ENCODE data around the gene DENND6A.
A peak's percentile ranks its signal among the peaks of the same experiment; 100 is the strongest.

The DENND6A gene

GRCh38 chr3:57597127-57597923 lies 95.6 kb downstream of the DENND6A start, which contains the start of gene ARF4 (continued):
- no peak for TF ChIP-seq TSHZ1 (tag by site-specific recombination; IDR thresholded peaks at IDR 0.05; ENCODE audit: borderline replicate concordance)
- no peak for TF ChIP-seq ZNF433 (tag by site-specific recombination; IDR thresholded peaks at IDR 0.05; ENCODE audit: low read depth)
- no peak for TF ChIP-seq ZNF548 (tag by site-specific recombination; IDR thresholded peaks at IDR 0.05)
- TF ChIP-seq HIC1 (tag by site-specific recombination; IDR thresholded peaks at IDR 0.05), result no peak
- no peak; the same call in 1 of the 2 replicates for TF ChIP-seq MZF1 (tag by site-specific recombination; IDR thresholded peaks at IDR 0.05; ENCODE audit: borderline replicate concordance)
- TF ChIP-seq ZNF549 (tag by site-specific recombination; IDR thresholded peaks at IDR 0.05), result no peak
- TF ChIP-seq ZNF792 (tag by site-specific recombination; IDR thresholded peaks at IDR 0.05), result no peak
- TF ChIP-seq ZNF302 (tag by site-specific recombination; IDR thresholded peaks at IDR 0.05; ENCODE audit: low read depth), result no peak
- peak; percentile 31 for TF ChIP-seq ZNF660 (tag by site-specific recombination; IDR thresholded peaks at IDR 0.05)
- TF ChIP-seq ZNF132 (tag by site-specific recombination; IDR thresholded peaks at IDR 0.05; ENCODE audit: borderline replicate concordance), result no peak
- TF ChIP-seq ZBTB17 (tag by site-specific recombination; IDR thresholded peaks at IDR 0.05), result 0 out of 2 replicates have a peak, but pooled peaks have one; percentile 59
- TF ChIP-seq SP2 (tag by site-specific recombination; IDR thresholded peaks at IDR 0.05), result peak; percentile 91
- TF ChIP-seq ZNF423 (tag by site-specific recombination; IDR thresholded peaks at IDR 0.05), result no peak
- TF ChIP-seq ZNF211 (tag by site-specific recombination; IDR thresholded peaks at IDR 0.05; ENCODE audit: low read depth), result no peak
- no peak for TF ChIP-seq ZBTB1 (tag by site-specific recombination; IDR thresholded peaks at IDR 0.05)
- TF ChIP-seq ZNF610 (tag by site-specific recombination; IDR thresholded peaks at IDR 0.05; ENCODE audit: borderline replicate concordance), result no peak
- TF ChIP-seq ZNF366 (tag by site-specific recombination; conservative IDR thresholded peaks at IDR 0.05), result peak; percentile 47; the same call in 1 of the 2 replicates
- no peak for TF ChIP-seq HOXC10 (CRISPR knock-in tag; IDR thresholded peaks at IDR 0.05)
- TF ChIP-seq ZNF645 (tag by site-specific recombination; IDR thresholded peaks at IDR 0.05), result no peak
- TF ChIP-seq ZNF488 (tag by site-specific recombination; IDR thresholded peaks at IDR 0.05), result no peak
- TF ChIP-seq ZBTB6 (tag by site-specific recombination; IDR thresholded peaks at IDR 0.05), result peak; percentile 94
- TF ChIP-seq REPIN1 (tag by site-specific recombination; IDR thresholded peaks at IDR 0.05; ENCODE audit: low read depth), result no peak
- 0 out of 2 replicates have a peak, but pooled peaks have one; percentile 25 for TF ChIP-seq GLI4 (tag by site-specific recombination; IDR thresholded peaks at IDR 0.05)
- TF ChIP-seq GLI2 (tag by site-specific recombination; IDR thresholded peaks at IDR 0.05; ENCODE audit: borderline replicate concordance, low read depth), result no peak
- peak; percentile 41 for TF ChIP-seq KLF16 (tag by site-specific recombination; IDR thresholded peaks at IDR 0.05)
- TF ChIP-seq ZNF223 (tag by site-specific recombination; IDR thresholded peaks at IDR 0.05), result no peak
- TF ChIP-seq ZNF23 (tag by site-specific recombination; IDR thresholded peaks at IDR 0.05; ENCODE audit: borderline replicate concordance), result no peak
